HepG2 (cell line): ENCODE data around the gene YKT6. TPM values are rescaled to one million over a fixed set of nuclear protein-coding genes. Genes with fewer than 3 reads are reported as not detected.
A peak's percentile ranks its signal among the peaks of the same experiment; 100 is the strongest.

Experiments
- ATAC-seq: fragments of 200-7000 bp; cut with Tn5 transposase; 3 replicates; pipeline ENCODE4 v1.9.1; 2020; ENCODE audit warnings: mild to moderate bottlenecking, moderate library complexity
- BruUV-seq: library from RNA; stranded (reverse); fragments of 400-500 nt; replicated peaks from 2 replicates; lab custom pipeline; 2021; lab: Mats Ljungman, UMichigan
- CTCF ChIA-PET: fragments of 300-600 bp; formaldehyde crosslinking; extraction: SDS; loops from one replicate; lab custom pipeline; 2021; ENCODE audit warnings: low total read pairs, inconsistent platforms, low intra/inter-chr PET ratio; lab: Yijun Ruan, JAX
- POLR2A ChIA-PET: fragments of 350-600 bp; sonication (Branson Sonifier 250); formaldehyde crosslinking; loops from one replicate; lab custom pipeline; 2020; ENCODE audit warnings: antibody characterized with exemption, inconsistent platforms; lab: Yijun Ruan, JAX
- DNase-seq: peaks from one replicate; pipeline ENCODE4 v3.0.0-alpha.2; 2015; ENCODE audit warnings: low spot score
- FAIRE-seq: peaks from 3 replicates; lab custom pipeline; 2011; peaks lifted over from hg19 to GRCh38; lab: Jason Lieb, UNC
- H2AFZ ChIP-seq: one replicate; pipeline ENCODE4 v1.6.1; 2011; ENCODE audit warnings: low read length, inconsistent platforms
- H3K27ac ChIP-seq: fragments of 300-600 bp; 3 replicates; pipeline ENCODE4 v1.8.0; 2011; ENCODE audit warnings: mixed run types, mild to moderate bottlenecking, mixed read lengths, low read length, inconsistent platforms; ENCODE audit not compliant: insufficient read depth; ENCODE audit errors: extremely low read length
- H3K27me3 ChIP-seq, 2 experiments: fragments of 200-600 bp in 1 of 2; 2 replicates in 1 of 2; 3 replicates in 1 of 2; pipeline versions ENCODE4 v1.6.0 to v1.8.0; 2011; ENCODE audit warnings: low read length in 2 of 2, mild to moderate bottlenecking in 2 of 2, moderate library complexity in 2 of 2, inconsistent platforms in 1 of 2; ENCODE audit not compliant: insufficient read depth in 2 of 2, control insufficient read depth in 1 of 2
- H3K36me3 ChIP-seq, 2 experiments: fragments of 200-600 bp in 1 of 2; replicated peaks in 1 of 2; 2 replicates in 1 of 2; 3 replicates in 1 of 2; pipeline versions ENCODE4 v1.5.1 to v1.8.0; 2011; ENCODE audit warnings: low read length in 2 of 2, inconsistent platforms in 1 of 2; ENCODE audit not compliant: insufficient read depth in 2 of 2, control insufficient read depth in 1 of 2
- H3K4me1 ChIP-seq: 2 replicates; pipeline ENCODE4 v1.5.1; 2012; ENCODE audit warnings: low read length, inconsistent platforms; ENCODE audit not compliant: insufficient read depth
- H3K4me2 ChIP-seq: 2 replicates; pipeline ENCODE4 v1.6.0; 2011; ENCODE audit warnings: low read depth, low read length, inconsistent platforms
- H3K4me3 ChIP-seq, 3 experiments: fragments of 200-600 bp in 1 of 3; sonication (generic), shearing (Covaris generic) in 1 of 3; replicated peaks in 1 of 3; 2 replicates each; pipeline ENCODE4 v1.5.1; 2011 to 2016; ENCODE audit warnings: low read length in 3 of 3, inconsistent platforms in 2 of 3, low read depth in 2 of 3, mild to moderate bottlenecking in 2 of 3, control low read depth in 1 of 3, mixed read lengths in 1 of 3; ENCODE audit not compliant: insufficient read depth in 1 of 3
- H3K79me2 ChIP-seq: one replicate; pipeline ENCODE4 v1.6.1; 2011; ENCODE audit warnings: low read length, inconsistent platforms; ENCODE audit not compliant: insufficient read depth
- H3K9ac ChIP-seq: 2 replicates; pipeline ENCODE4 v1.6.0; 2011; ENCODE audit warnings: mild to moderate bottlenecking, low read depth, low read length, inconsistent platforms; ENCODE audit not compliant: insufficient read depth
- H3K9me3 ChIP-seq: 2 replicates; pipeline ENCODE4 v1.5.1; 2012; ENCODE audit warnings: mild to moderate bottlenecking, low read length
- H4K20me1 ChIP-seq: 2 replicates; pipeline ENCODE4 v1.6.0; 2011; ENCODE audit warnings: inconsistent platforms, mild to moderate bottlenecking, low read length, moderate library complexity; ENCODE audit not compliant: insufficient read depth
- ATAD3A ChIP-seq: sonication (generic); formaldehyde crosslinking; IDR thresholded peaks from 2 replicates; pipeline ENCODE4 v1.4.0; 2020; ENCODE audit warnings: missing genetic modification reagents
- CTCF ChIP-seq: sonication (generic); formaldehyde crosslinking; IDR thresholded peaks from 2 replicates; pipeline ENCODE4 v1.5.0; 2020; ENCODE audit warnings: mild to moderate bottlenecking, missing genetic modification reagents, moderate library complexity
- MNT ChIP-seq: fragments of 450-650 bp; IDR thresholded peaks from 2 replicates; pipeline ENCODE4 v1.6.1; 2016
- PAWR ChIP-seq: sonication (generic); formaldehyde crosslinking; IDR thresholded peaks from 2 replicates; pipeline ENCODE4 v1.4.0; 2020; ENCODE audit warnings: missing genetic modification reagents, mild to moderate bottlenecking, borderline replicate concordance
- WGBS: methylation state at CpG from one replicate; pipeline ENCODE4 v1.1.6; 2017; ENCODE audit warnings: low lambda C conversion rate; 5-methylcytosine and 5-hydroxymethylcytosine counted together
- in situ Hi-C: cut with HindIII; loops from 2 replicates; pipeline ENCODE4 v1.10.0; 2017; ENCODE audit warnings: low pct_unique_long_range_greater_than_20kb; ENCODE audit not compliant: extremely low pct_ligation_motif_present
- intact Hi-C: fragments of 100-400 bp; cut with micrococcal nuclease; formaldehyde crosslinking; loops from one replicate; pipeline ENCODE4 v1.10.0; 2022; ENCODE audit not compliant: unreplicated experiment
- polyA plus RNA-seq, 8 experiments: library from polyadenylated mRNA; depleted of rRNA in 3 of 8; stranded (reverse) in 7 of 8; unstranded in 1 of 8; fragments of >200 nt; fragmentation: Illumina TruSeq in 4 of 8; extraction: Trizol in 4 of 8; gene quantifications; 2 replicates each; pipeline versions ENCODE4 v1.2.1 to v1.2.3, GENCODE V29; 2011 to 2016; ENCODE audit warnings: low read depth in 4 of 8, missing spikeins in 1 of 8, mixed read lengths in 1 of 8; ENCODE audit not compliant: insufficient read depth in 1 of 8
- total RNA-seq, 5 experiments: library from RNA; depleted of rRNA; stranded (reverse); fragments of >200 nt; fragmentation: Illumina TruSeq; extraction: Trizol; gene quantifications; 2 replicates each; pipeline ENCODE4 v1.2.3, GENCODE V29; 2016; ENCODE audit warnings: low read depth in 1 of 5

YKT6 gene
- total and polyA plus RNA-seq, 2 of the 13 experiments (the other 11 are each of a cell fraction or from before 2014, with no cell fraction given): 52.2 to 60.3 TPM

GRCh38 chr7:44257618-44258422, 57.0 kb downstream of the YKT6 start (continued):
- peak; percentile 23; the same call in 1 of the 2 replicates for TF ChIP-seq CTCF (CRISPR knock-in tag)

GRCh38 chr7:44258423-44258760, 57.6 kb downstream of the YKT6 start:
- Histone ChIP-seq H3K9me3 (no peaks in the 10 kb centered on the region), H3K27ac (no peak overlapping the region), H3K4me1 (peaks cover 18% of the 10 kb centered on the region), H2AFZ (no peak overlapping the region), H3K36me3 (no peaks in the 10 kb centered on the region), H3K79me2 (no peaks in the 10 kb centered on the region), H3K4me2 (peak overlapping the region; percentile 1; the same call in 1 of the 2 replicates), H3K27me3 (peaks cover 14 to 36% of the 10 kb centered on the region in 2 experiments; a peak in 4 of 5 replicates), H3K4me3 (no peak overlapping the region), H4K20me1 (no peaks in the 10 kb centered on the region), H3K9ac (no peak overlapping the region)
- ChIA-PET CTCF (no interaction called here), POLR2A (no interaction called here)
- BruUV-seq: no TSS peak
- ATAC-seq: no peak
- in situ Hi-C loops: no loop called here
- FAIRE-seq: no peak
- intact Hi-C loops: no loop called here
- DNase-seq: no peak
- TF ChIP-seq PAWR: no peak
- TF ChIP-seq ATAD3A (CRISPR knock-in tag): no peak
- TF ChIP-seq MNT: peak; percentile 87; the same call in 1 of the 2 replicates
- 38% methylated on average over 3 of the region's 4 CpGs for WGBS
